ENCODE results near the gene FBXW9.
A peak's percentile ranks its signal among the peaks of the same experiment; 100 is the strongest.

The FBXW9 gene

GRCh38 chr19:12723641-12724426 lies 27.4 kb upstream of the FBXW9 start, which contains the start of gene TNPO2:
Gene TNPO2, minus strand, starts transcription at chr19:12723932. Its CDS starts 2,955 bp downstream, at chr19:12720977.
- no peaks in the 10 kb centered on the region for H3K4me1 ChIP-seq (ENCODE audit: insufficient read depth, poor library complexity, severe bottlenecking)
- peak; percentile 51 for ATAC-seq (ENCODE audit: low read depth)
- peak within 1 kb of the TSS; percentile 76 for H3K27ac ChIP-seq (ENCODE audit: poor library complexity, severe bottlenecking)
- TF ChIP-seq, protein P1, sequence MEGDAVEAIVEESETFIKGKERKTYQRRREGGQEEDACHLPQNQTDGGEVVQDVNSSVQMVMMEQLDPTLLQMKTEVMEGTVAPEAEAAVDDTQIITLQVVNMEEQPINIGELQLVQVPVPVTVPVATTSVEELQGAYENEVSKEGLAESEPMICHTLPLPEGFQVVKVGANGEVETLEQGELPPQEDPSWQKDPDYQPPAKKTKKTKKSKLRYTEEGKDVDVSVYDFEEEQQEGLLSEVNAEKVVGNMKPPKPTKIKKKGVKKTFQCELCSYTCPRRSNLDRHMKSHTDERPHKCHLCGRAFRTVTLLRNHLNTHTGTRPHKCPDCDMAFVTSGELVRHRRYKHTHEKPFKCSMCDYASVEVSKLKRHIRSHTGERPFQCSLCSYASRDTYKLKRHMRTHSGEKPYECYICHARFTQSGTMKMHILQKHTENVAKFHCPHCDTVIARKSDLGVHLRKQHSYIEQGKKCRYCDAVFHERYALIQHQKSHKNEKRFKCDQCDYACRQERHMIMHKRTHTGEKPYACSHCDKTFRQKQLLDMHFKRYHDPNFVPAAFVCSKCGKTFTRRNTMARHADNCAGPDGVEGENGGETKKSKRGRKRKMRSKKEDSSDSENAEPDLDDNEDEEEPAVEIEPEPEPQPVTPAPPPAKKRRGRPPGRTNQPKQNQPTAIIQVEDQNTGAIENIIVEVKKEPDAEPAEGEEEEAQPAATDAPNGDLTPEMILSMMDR (IDR thresholded peaks at IDR 0.05; ENCODE audit: poor library complexity, severe bottlenecking) = no peak
- H3K36me3 ChIP-seq (ENCODE audit: low read depth) = peaks cover 8% of the 10 kb centered on the region
- no peaks in the 10 kb centered on the region for H3K27me3 ChIP-seq (ENCODE audit: insufficient read depth, poor library complexity, severe bottlenecking)
- peak within 1 kb of the TSS; percentile 72 for H3K4me3 ChIP-seq (ENCODE audit: severe bottlenecking)
- no peak for DNase-seq (ENCODE audit: low spot score)
- no peaks in the 10 kb centered on the region for H3K9me3 ChIP-seq (ENCODE audit: severe bottlenecking)

DNA sequence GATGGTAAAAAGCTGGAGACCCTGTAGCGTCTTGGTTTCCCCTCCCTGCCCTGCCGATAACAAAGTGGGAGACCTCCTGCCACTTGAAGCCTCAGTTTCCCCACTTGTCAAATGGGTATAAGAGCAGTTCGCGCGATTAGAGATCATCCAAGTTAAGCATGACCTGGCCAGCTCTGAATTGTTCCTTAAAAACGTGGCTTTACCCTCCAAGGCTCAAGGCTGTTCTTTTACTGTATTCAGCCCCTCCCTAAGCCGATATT lies 26.9 kb upstream of the FBXW9 start:
- TF ChIP-seq, protein P1 (IDR thresholded peaks at IDR 0.05; ENCODE audit: poor library complexity, severe bottlenecking) = no peak
- no peak for ATAC-seq (ENCODE audit: low read depth)
- Histone ChIP-seq H3K4me3 (ENCODE audit: severe bottlenecking) (peak overlapping the region; percentile 72), H3K9me3 (ENCODE audit: severe bottlenecking) (no peaks in the 10 kb centered on the region), H3K27ac (ENCODE audit: poor library complexity, severe bottlenecking) (peak overlapping the region; percentile 76), H3K36me3 (ENCODE audit: low read depth) (peaks cover 13% of the 10 kb centered on the region), H3K27me3 (ENCODE audit: insufficient read depth, poor library complexity, severe bottlenecking) (no peaks in the 10 kb centered on the region), H3K4me1 (ENCODE audit: insufficient read depth, poor library complexity, severe bottlenecking) (no peaks in the 10 kb centered on the region)
- DNase-seq (ENCODE audit: low spot score) = no peak

- TF ChIP-seq, protein P1 (IDR thresholded peaks at IDR 0.05; ENCODE audit: poor library complexity, severe bottlenecking) = no peak
These were observed 26.3 kb upstream of the FBXW9 start for GRCh38 chr19:12722566-12723380.

GRCh38 chr19:12721656-12722565 lies 25.5 kb upstream of the FBXW9 start:
- Histone ChIP-seq H3K4me3 (ENCODE audit: severe bottlenecking) (peak overlapping the region; percentile 72), H3K27ac (ENCODE audit: poor library complexity, severe bottlenecking) (peak overlapping the region; percentile 76), H3K36me3 (ENCODE audit: low read depth) (peaks cover 27% of the 10 kb centered on the region), H3K27me3 (ENCODE audit: insufficient read depth, poor library complexity, severe bottlenecking) (no peaks in the 10 kb centered on the region), H3K9me3 (ENCODE audit: severe bottlenecking) (no peaks in the 10 kb centered on the region), H3K4me1 (ENCODE audit: insufficient read depth, poor library complexity, severe bottlenecking) (no peaks in the 10 kb centered on the region)
- ATAC-seq (ENCODE audit: low read depth) = peak; percentile 40
- TF ChIP-seq, protein P1 (IDR thresholded peaks at IDR 0.05; ENCODE audit: poor library complexity, severe bottlenecking) = no peak
- DNase-seq (ENCODE audit: low spot score) = no peak

More at GRCh38 chr19:12722566-12723380, 26.3 kb upstream of the FBXW9 start:
- DNase-seq (ENCODE audit: low spot score) (peak; percentile 99), ATAC-seq (ENCODE audit: low read depth) (peak; percentile 73)
- peak overlapping the region; percentile 76 for H3K27ac ChIP-seq (ENCODE audit: poor library complexity, severe bottlenecking)
- H3K4me3 ChIP-seq (ENCODE audit: severe bottlenecking) = peak overlapping the region; percentile 72
- H3K9me3 ChIP-seq (ENCODE audit: severe bottlenecking) = no peaks in the 10 kb centered on the region
- no peaks in the 10 kb centered on the region for H3K27me3 ChIP-seq (ENCODE audit: insufficient read depth, poor library complexity, severe bottlenecking)
- H3K4me1 ChIP-seq (ENCODE audit: insufficient read depth, poor library complexity, severe bottlenecking) = no peaks in the 10 kb centered on the region
- peaks cover 19% of the 10 kb centered on the region for H3K36me3 ChIP-seq (ENCODE audit: low read depth)
